HepG2 (cell line): ENCODE results near the gene EVI5. TPM values are rescaled to one million over a fixed set of nuclear protein-coding genes. Genes with fewer than 3 reads are reported as not detected.

ENCODE experiments used
- CENPBD1 ChIP-seq: sonication (generic); formaldehyde crosslinking; IDR thresholded peaks from 2 replicates; pipeline ENCODE4 v1.8.0; 2022; ENCODE audit warnings: missing genetic modification reagents, low read depth, mild to moderate bottlenecking, borderline replicate concordance
- CREB3 ChIP-seq: sonication (generic); formaldehyde crosslinking; IDR thresholded peaks from 2 replicates; pipeline ENCODE4 v1.5.0; 2020; ENCODE audit warnings: missing genetic modification reagents
- ELF1 ChIP-seq: sonication (generic); formaldehyde crosslinking; IDR thresholded peaks from 2 replicates; pipeline ENCODE4 v1.4.0; 2020; ENCODE audit warnings: missing genetic modification reagents
- EZH2 ChIP-seq: conservative IDR thresholded peaks from 2 replicates; pipeline ENCODE4 v1.6.1; 2012; ENCODE audit warnings: mild to moderate bottlenecking, low read depth, low read length, moderate library complexity
- FOXK2 ChIP-seq: fragments of 450-650 bp; IDR thresholded peaks from 2 replicates; pipeline ENCODE4 v1.6.1; 2016
- FOXO1 ChIP-seq: sonication (generic); formaldehyde crosslinking; IDR thresholded peaks from 2 replicates; pipeline ENCODE4 v1.4.0; 2020; ENCODE audit warnings: missing genetic modification reagents
- HMG20B ChIP-seq: conservative IDR thresholded peaks from 2 replicates; pipeline ENCODE4 v1.6.1; 2016; ENCODE audit warnings: missing genetic modification reagents, missing compliant biosample characterization
- KDM1A ChIP-seq: IDR thresholded peaks from 2 replicates; pipeline ENCODE4 v1.6.1; 2016; ENCODE audit warnings: missing compliant biosample characterization
- KDM4B ChIP-seq: sonication (generic); formaldehyde crosslinking; IDR thresholded peaks from 2 replicates; pipeline ENCODE4 v1.4.0; 2020; ENCODE audit warnings: missing genetic modification reagents
- LCORL ChIP-seq, 2 experiments: fragments of 450-650 bp in 1 of 2; sonication (generic) in 1 of 2; formaldehyde crosslinking in 1 of 2; IDR thresholded peaks; 2 replicates each; pipeline versions ENCODE4 v1.5.0 to v1.6.1; 2017 to 2020; ENCODE audit warnings: antibody characterized with exemption in 1 of 2, missing genetic modification reagents in 1 of 2
- NONO ChIP-seq, 2 experiments: fragments of 450-650 bp in 1 of 2; sonication (generic) in 1 of 2; formaldehyde crosslinking in 1 of 2; IDR thresholded peaks in 1 of 2; conservative IDR thresholded peaks in 1 of 2; 2 replicates each; pipeline versions ENCODE4 v1.6.1 to v1.8.0; 2017 to 2022; ENCODE audit warnings: mild to moderate bottlenecking in 1 of 2, missing genetic modification reagents in 1 of 2, moderate library complexity in 1 of 2
- RBFOX2 ChIP-seq: fragments of 200-400 bp; formaldehyde crosslinking; IDR thresholded peaks from 2 replicates; pipeline ENCODE4 v1.6.1; 2017; ENCODE audit warnings: low read depth, mild to moderate bottlenecking, low read length
- TBX3 ChIP-seq: fragments of 450-650 bp; IDR thresholded peaks from 2 replicates; pipeline ENCODE4 v1.6.1; 2017; ENCODE audit warnings: antibody characterized with exemption, mild to moderate bottlenecking, inconsistent platforms, borderline replicate concordance
- USF2 ChIP-seq, 2 experiments: sonication (generic) in 1 of 2; formaldehyde crosslinking in 1 of 2; IDR thresholded peaks; 2 replicates each; pipeline versions ENCODE4 v1.5.1 to v1.6.1; 2011 to 2020; ENCODE audit warnings: borderline replicate concordance in 1 of 2, low read depth in 1 of 2, low read length in 1 of 2, mild to moderate bottlenecking in 1 of 2, missing genetic modification reagents in 1 of 2, moderate library complexity in 1 of 2
- ZBTB38 ChIP-seq: sonication (generic); formaldehyde crosslinking; IDR thresholded peaks from 2 replicates; pipeline ENCODE4 v1.5.1; 2020; ENCODE audit warnings: mild to moderate bottlenecking, missing genetic modification reagents
- ZFP62 ChIP-seq: sonication (generic); formaldehyde crosslinking; IDR thresholded peaks from 2 replicates; pipeline ENCODE4 v1.4.0; 2020; ENCODE audit warnings: missing genetic modification reagents
- ZNF121 ChIP-seq: sonication (generic); formaldehyde crosslinking; IDR thresholded peaks from 2 replicates; pipeline ENCODE4 v1.5.0; 2020; ENCODE audit warnings: mild to moderate bottlenecking, missing genetic modification reagents
- ZNF780A ChIP-seq: sonication (generic); formaldehyde crosslinking; IDR thresholded peaks from 2 replicates; pipeline ENCODE4 v1.8.0; 2022; ENCODE audit warnings: mild to moderate bottlenecking, missing genetic modification reagents, moderate library complexity
- polyA plus RNA-seq, 8 experiments: library from polyadenylated mRNA; depleted of rRNA in 3 of 8; stranded (reverse) in 7 of 8; unstranded in 1 of 8; fragments of >200 nt; fragmentation: Illumina TruSeq in 4 of 8; extraction: Trizol in 4 of 8; gene quantifications; 2 replicates each; pipeline versions ENCODE4 v1.2.1 to v1.2.3, GENCODE V29; 2011 to 2016; ENCODE audit warnings: low read depth in 4 of 8, missing spikeins in 1 of 8, mixed read lengths in 1 of 8; ENCODE audit not compliant: insufficient read depth in 1 of 8
- total RNA-seq, 5 experiments: library from RNA; depleted of rRNA; stranded (reverse); fragments of >200 nt; fragmentation: Illumina TruSeq; extraction: Trizol; gene quantifications; 2 replicates each; pipeline ENCODE4 v1.2.3, GENCODE V29; 2016; ENCODE audit warnings: low read depth in 1 of 5
- TF ChIP-seq, protein P1 (sequence below): sonication (generic); formaldehyde crosslinking; IDR thresholded peaks from 2 replicates; pipeline ENCODE4 v1.8.0; 2022; ENCODE audit warnings: missing genetic modification reagents, mild to moderate bottlenecking, borderline replicate concordance
- TF ChIP-seq, protein P2 (sequence below): sonication (generic); formaldehyde crosslinking; IDR thresholded peaks from 2 replicates; pipeline ENCODE4 v1.4.0; 2020; ENCODE audit warnings: missing genetic modification reagents, mild to moderate bottlenecking, borderline replicate concordance

Gene EVI5
- total and polyA plus RNA-seq, 2 of the 13 experiments (the other 11 are each of a cell fraction or from before 2014, with no cell fraction given) = 4.0 to 12.6 TPM

DNA sequence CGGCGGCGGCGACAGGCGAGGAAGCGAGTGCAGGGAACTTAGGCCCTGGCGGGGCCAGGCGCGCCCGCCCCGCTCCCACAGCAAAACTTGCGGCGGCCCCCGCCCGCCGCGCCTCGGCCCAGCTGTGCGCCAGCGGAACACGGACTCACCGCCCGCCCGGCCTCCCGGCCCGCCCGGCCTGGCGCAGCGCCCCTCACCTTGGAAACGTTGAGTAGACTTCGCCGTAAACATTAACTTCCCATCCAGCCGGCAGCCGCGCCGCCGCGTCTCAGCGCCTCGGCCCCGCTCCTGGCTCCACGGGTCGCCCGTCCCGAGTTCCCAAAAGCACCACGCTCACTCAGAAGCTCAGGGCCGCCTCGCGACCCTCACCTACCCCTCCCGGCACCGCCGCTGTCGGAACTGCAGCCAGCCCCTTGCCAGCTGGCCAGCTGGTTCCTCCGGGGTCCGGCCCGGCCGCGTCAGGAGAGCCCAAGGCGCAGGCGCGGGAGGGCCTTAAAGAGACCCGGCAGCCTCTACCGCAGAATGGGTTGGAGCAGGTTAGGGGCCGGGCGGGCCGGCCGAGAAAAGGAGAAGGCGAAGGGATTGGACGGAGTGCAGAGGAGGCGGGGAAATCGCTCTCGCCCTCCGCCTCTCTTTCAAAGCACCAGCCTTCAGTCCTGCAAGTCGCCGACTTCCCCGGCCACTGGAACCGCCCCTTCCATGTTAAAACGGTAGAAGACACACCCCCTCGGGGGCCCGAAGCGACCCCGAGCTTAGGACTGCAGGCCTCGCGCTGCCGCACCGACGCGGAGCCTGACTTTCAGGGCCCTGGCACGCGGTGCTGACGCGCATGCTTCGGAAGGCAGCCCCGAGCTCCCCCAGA, at the start of gene EVI5 (continued):
- no peak for TF ChIP-seq TBX3
- TF ChIP-seq ZNF121 = peak; percentile 52; the same call in 1 of the 2 replicates
- TF ChIP-seq KDM4B (CRISPR knock-in tag) = peak; percentile 35; the same call in 1 of the 2 replicates
- TF ChIP-seq EZH2 = no peak
- TF ChIP-seq KDM1A (CRISPR knock-in tag) = no peak; the same call in 1 of the 2 replicates
- TF ChIP-seq FOXK2 = no peak
- peak; percentile 62 for TF ChIP-seq ELF1
- peak; percentile 56 for TF ChIP-seq FOXO1 (CRISPR knock-in tag)
- peak; percentile 88 for TF ChIP-seq RBFOX2
- TF ChIP-seq, protein P1, sequence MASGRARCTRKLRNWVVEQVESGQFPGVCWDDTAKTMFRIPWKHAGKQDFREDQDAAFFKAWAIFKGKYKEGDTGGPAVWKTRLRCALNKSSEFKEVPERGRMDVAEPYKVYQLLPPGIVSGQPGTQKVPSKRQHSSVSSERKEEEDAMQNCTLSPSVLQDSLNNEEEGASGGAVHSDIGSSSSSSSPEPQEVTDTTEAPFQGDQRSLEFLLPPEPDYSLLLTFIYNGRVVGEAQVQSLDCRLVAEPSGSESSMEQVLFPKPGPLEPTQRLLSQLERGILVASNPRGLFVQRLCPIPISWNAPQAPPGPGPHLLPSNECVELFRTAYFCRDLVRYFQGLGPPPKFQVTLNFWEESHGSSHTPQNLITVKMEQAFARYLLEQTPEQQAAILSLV = peak; percentile 94; the same call in 1 of the 2 replicates
- no peak for TF ChIP-seq LCORL (IDR thresholded peaks at IDR 0.05)
- peak; percentile 62 for TF ChIP-seq LCORL (CRISPR knock-in tag; IDR thresholded peaks at IDR 0.05)
- peak; percentile 92 for TF ChIP-seq ZNF780A (CRISPR knock-in tag)
- TF ChIP-seq HMG20B (CRISPR knock-in tag) = 0 out of 2 replicates have a peak, but pooled peaks have one; percentile 29
- peak; percentile 99 for TF ChIP-seq CENPBD1 (CRISPR knock-in tag)
- no peak for TF ChIP-seq USF2 (IDR thresholded peaks at IDR 0.05; ENCODE audit: low read depth, low read length)
- peak; percentile 67; the same call in 1 of the 2 replicates for TF ChIP-seq USF2 (CRISPR knock-in tag; IDR thresholded peaks at IDR 0.05; ENCODE audit: borderline replicate concordance)
- TF ChIP-seq, protein P2, sequence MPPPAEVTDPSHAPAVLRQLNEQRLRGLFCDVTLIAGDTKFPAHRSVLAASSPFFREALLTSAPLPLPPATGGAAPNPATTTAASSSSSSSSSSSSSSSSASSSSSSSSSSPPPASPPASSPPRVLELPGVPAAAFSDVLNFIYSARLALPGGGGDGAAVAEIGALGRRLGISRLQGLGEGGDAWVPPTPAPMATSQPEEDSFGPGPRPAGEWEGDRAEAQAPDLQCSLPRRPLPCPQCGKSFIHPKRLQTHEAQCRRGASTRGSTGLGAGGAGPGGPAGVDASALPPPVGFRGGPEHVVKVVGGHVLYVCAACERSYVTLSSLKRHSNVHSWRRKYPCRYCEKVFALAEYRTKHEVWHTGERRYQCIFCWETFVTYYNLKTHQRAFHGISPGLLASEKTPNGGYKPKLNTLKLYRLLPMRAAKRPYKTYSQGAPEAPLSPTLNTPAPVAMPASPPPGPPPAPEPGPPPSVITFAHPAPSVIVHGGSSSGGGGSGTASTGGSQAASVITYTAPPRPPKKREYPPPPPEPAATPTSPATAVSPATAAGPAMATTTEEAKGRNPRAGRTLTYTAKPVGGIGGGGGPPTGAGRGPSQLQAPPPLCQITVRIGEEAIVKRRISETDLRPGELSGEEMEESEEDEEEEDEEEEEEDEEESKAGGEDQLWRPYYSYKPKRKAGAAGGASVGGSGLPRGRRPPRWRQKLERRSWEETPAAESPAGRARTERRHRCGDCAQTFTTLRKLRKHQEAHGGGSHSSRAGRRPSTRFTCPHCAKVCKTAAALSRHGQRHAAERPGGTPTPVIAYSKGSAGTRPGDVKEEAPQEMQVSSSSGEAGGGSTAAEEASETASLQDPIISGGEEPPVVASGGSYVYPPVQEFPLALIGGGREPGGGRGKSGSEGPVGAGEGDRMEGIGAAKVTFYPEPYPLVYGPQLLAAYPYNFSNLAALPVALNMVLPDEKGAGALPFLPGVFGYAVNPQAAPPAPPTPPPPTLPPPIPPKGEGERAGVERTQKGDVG (CRISPR knock-in tag) = peak; percentile 98; the same call in 1 of the 2 replicates
- TF ChIP-seq ZBTB38 (CRISPR knock-in tag) = peak; percentile 92
- TF ChIP-seq NONO (IDR thresholded peaks at IDR 0.05) = no peak
- no peak for TF ChIP-seq NONO (CRISPR knock-in tag; conservative IDR thresholded peaks at IDR 0.05)
- TF ChIP-seq ZFP62 (CRISPR knock-in tag) = no peak
- peak; percentile 98 for TF ChIP-seq CREB3
